Posterior cingulate gyrus (tissue), 11 donors: ENCODE measurements around the gene SYNPO2.
A peak's percentile ranks its signal among the peaks of the same experiment; 100 is the strongest.
"Not testable (repeated sequence)": the region's sequence is repeated elsewhere in the genome, so short reads cannot be mapped to it uniquely, and the experiment has no call there.

ENCODE experiments used
- DNase-seq, 10 donors: peaks; one replicate each; pipeline versions ENCODE4 v3.0.0 to v3.0.0-alpha.2; 2020 to 2021; ENCODE audit warnings: mixed read lengths in 3 of 10
- intact Hi-C: fragments of 100-400 bp; cut with DNase I; formaldehyde crosslinking; loops from one replicate; pipeline ENCODE4 v1.15.1; 2023

The SYNPO2 gene

DNA sequence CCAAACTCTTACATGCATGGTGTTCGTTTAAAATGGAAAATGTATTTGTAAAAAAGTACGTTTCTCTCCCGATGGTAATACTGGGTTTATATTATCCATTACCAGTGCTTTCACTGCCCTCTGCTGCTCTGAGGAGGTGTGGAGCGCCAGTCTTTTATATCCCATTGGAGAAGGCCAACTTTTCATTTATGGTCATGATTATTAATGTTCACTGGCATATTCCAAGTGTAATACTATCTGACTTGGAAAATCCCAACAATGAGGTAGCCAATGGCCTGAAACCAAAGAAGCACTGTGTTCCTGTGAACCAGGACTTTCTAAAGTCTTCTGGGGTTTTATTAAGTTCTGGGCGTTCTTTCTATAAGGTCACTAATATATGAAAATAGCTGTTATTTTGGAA, 80.7 kb downstream of the SYNPO2 start:
- intact Hi-C loops: loop anchor here (2.0 to 10.0 kb wide), 3 partner anchors 75 to 225 kb away; no protein-coding TSS in a partner anchor

DNA sequence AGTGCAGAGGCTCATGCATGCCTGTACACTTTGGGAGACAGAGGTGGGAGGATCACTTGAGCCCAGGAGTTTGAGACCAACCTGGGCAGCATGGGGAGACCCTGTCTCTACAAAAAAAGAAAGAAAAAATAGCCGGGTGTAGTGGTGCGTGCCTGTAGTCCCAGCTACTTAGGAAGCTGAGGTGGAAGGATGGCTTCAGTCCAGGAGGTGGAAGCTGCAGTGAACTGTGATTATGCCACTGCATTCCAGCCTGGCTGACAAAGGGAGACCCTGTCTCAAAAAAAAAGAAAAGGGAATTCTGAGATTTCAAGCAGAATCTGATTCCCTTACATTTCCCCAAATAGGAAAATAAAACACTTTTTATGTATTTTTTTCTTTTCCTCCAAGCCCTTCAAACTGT, 83.5 kb downstream of the SYNPO2 start:
- intact Hi-C loops: no loop called here

More for the DNA sequence above, 80.7 kb downstream of the SYNPO2 start:
- DNase-seq: no peak

DNA sequence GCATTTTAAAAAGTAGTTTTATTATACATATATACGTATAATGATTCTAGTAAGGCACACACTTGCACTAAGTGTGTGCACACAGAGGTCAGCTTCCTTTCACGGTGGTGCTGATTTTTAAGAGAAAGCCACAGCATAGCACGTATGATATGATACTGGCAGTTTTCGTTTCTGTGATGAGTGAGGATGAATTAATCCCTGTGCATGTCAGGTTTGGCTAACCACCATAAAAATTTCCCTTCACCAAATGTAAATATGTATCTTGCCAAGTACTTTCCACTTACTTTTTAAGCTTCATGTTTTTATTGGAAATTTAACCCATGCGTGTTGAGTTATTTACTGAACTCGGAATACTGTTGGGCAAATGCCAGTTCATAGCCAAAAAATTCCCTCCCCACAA, 84.6 kb downstream of the SYNPO2 start:
- intact Hi-C loops: no loop called here
- no peak for DNase-seq

More for the DNA sequence above, 83.5 kb downstream of the SYNPO2 start:
- DNase-seq: no peak

DNA sequence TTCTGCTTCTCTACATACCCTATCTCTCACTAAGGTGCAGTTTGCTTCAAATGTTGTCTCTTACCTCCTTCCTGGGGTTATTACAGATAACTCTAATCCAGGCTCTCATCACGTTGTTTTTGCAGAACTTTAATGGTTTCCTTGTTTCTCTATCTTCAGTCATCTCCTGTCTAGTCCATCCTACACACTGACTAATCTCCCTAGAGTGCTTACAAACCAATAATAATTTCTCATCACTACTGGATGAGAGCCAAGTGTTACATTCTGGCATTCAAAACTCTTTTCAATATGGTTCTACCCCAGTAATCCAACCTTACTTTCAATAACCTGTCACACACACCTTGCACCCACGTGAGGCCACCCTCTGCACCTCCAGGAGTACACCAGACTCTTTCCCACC, 86.1 kb downstream of the SYNPO2 start:
- intact Hi-C loops: no loop called here
- DNase-seq: no peak

DNA sequence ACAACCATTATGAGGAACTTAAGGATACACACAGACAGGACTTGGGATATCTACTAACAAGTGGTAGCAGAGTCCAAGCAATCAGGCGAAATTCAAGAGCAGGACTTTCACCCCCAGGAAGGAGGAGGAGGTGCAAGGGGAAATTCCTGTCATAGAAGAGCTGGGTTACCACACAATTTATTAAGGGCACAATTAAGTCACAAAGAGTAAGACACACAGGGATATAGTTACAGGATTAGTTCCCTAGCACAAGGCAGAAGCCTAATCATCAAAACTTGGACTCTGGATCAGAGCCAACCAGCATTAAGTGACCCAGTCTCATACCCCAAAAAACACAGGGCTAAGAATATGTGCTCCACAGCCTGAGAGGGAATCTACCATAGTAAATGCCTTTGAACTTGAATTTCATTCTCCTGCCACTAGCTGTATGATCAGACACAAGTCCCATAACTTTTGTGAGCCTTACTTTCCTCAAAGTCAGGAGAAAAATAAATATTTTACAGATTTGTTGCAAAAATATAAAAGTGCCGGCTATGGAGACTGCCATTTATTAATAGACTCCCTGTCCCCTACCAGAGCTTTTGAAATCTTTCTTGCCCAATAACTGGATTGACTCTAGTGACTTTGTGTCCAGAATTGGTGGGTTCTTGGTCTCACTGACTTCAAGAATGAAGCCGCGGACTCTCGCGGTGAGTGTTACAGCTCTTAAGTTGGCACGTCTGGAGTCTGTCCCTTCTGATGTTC, 87.0 kb downstream of the SYNPO2 start:
- intact Hi-C loops: no loop called here
- no peak for DNase-seq

DNA sequence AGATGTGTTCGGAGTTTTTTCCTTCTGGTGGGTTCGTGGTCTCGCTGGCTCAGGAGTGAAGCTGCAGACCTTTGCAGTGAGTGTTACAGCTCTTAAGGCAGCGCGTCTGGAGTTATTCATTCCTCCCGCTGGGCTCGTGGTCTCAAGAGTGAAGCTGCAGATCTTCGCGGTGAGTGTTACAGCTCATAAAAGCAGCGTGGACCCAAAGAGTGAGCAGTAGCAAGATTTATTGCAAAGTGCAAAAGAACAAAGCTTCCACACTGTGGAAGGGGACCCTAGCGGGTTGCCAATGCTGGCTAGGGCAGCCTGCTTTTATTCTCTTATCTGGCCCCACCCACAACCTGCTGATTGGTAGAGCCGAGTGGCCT, 87.5 kb downstream of the SYNPO2 start:
- intact Hi-C loops: not testable (repeated sequence)
- DNase-seq: peak in 1 of 10 donors; percentile 27

DNA sequence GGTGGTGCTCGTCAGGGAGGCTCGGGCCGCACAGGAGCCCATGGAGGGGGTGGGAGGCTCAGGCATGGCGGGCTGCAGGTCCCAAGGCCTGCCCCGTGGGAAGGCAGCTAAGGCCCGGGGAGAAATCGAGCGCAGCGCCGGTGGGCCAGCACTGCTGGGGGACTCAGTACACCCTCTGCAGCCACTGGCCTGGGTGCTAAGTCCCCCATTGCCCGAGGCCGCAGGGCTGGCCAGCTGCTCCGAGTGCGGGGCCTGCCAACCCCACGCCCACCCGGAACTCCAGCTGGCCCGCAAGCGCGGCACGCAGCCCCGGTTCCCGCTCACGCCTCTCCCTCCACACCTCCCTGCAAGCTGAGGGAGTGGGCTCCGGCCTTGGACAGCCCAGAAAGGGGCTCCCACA, 88.4 kb downstream of the SYNPO2 start:
- intact Hi-C loops: not testable (repeated sequence)
- peak in 1 of 10 donors; percentile 72 for DNase-seq

DNA sequence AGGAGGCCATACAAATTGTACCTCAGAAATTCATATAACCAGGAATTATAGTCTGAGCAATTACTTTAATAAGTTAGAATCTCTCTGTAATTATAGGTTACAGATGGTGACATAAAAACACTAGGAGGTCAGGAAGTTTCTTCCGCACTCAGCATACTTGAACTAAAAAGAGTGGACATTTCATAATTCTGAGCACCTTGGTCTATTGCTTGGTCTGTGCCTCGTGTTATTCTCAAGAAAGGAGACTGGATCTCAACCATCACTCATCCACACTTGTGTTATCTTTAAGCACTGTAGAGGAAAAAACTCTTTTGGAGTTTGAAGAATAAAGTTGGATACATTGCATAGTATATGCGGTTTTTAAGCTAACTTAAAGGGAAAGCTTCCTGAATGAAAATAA, 91.1 kb downstream of the SYNPO2 start:
- intact Hi-C loops: loop anchor here (2.0 to 10.0 kb wide), 2 partner anchors 307 to 1065 kb away; no protein-coding TSS in a partner anchor

DNA sequence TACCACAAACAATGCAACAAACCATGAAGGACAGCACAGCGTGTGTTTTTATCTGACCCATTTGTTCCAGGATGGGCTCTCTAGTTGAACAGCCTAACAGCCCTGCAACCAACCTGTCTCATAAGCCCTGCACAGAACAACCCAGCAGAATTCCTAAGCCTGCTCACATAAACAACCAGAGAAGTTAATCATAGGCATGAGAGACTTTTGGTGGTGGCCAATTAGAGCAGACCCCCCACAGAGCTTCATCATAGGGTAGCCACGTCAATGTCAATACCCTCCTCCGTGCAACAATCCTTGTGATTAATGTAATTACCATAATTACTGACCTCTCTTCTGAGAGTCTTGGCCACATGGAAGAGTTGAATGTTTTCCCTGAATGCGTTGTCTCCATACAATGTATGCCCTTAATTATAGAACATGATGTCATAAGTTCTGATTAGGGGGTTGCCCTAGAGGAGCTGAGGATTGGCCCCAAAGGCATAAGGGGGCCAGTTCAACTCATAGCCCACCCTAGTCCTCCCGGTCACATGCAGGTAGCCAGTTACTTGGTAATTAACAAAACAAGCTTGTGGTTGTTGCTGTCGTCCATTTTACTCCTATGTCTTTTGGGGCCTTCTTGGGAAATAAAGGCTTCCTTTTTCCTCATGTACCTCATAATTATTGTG, 92.7 kb downstream of the SYNPO2 start:
- intact Hi-C loops: loop anchor here (2.0 to 10.0 kb wide), 2 partner anchors 305 to 1063 kb away; no protein-coding TSS in a partner anchor

More for the DNA sequence above, 91.1 kb downstream of the SYNPO2 start:
- no peak for DNase-seq

DNA sequence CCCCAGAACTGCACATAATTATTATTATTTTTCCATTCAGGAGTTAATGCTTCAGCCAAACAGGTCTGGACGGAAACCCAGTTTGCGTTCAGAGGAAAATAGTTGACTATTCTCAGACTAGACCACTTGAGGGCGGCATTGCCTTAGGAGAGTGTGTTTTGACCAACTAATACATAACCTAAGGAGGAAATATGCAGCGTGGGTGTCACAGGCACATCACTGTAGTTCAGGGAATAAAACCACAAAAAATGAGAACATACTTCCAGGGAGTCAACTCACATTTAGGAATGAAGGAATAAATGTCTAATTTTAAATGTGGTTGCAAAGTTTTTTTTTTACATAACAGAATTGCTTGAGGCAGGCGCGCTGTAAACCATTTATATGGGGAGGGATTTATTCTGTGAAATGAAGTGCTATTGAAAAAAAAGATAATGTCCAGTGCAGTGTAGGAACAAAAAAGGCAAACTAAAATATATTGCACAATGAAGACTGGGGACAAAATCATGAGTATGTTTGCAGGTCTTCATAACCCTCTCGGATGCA, 93.3 kb downstream of the SYNPO2 start:
- intact Hi-C loops: loop anchor here (2.0 to 10.0 kb wide), 3 partner anchors 305 to 1063 kb away; no protein-coding TSS in a partner anchor
- DNase-seq: peak in 6 of 10 donors; percentile 35 to 86 (median 54)

More for the DNA sequence above, 92.7 kb downstream of the SYNPO2 start:
- no peak for DNase-seq

DNA sequence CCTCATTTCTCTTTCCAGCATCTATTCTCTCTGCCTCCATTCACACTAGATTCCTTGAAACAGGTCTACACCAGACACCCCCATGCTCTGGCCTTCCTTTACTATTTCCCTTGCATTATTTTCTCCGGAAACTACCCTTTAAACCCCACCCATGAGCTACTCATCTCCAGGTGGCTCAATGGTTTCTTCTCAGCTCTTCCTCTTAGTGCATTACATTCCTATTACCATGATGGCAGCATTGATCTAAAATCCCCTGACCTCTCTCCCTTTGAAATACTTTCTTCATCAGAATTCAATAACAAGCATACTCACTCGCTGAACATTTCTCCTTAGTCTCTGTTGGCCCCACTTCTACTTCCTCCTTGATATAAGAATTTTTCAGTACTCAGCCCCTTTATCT, 94.6 kb downstream of the SYNPO2 start:
- no peak for DNase-seq
- intact Hi-C loops: loop anchor here (2.0 to 10.0 kb wide), 2 partner anchors 510 to 1062 kb away; no protein-coding TSS in a partner anchor

DNA sequence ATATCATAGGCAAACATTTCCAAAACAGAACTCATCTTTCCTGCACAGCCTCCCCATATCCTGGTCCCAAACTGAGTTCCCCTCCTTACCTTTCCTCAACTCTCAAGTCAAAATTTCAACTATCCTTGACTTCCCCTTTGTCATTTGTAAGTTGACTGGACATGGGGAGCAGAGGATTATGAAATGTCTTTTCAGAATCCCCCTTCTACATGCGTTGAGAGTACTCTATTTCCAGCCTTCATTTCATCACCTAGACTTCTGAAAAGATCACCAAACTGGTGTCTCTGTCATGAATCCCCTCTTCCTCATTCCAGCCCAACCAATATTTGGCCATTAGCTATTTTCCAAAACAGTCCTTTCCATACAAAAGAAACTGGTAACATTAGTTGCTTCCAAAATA, 95.2 kb downstream of the SYNPO2 start:
- no peak for DNase-seq
- intact Hi-C loops: loop anchor here (2.0 to 10.0 kb wide), 2 partner anchors 509 to 1061 kb away; no protein-coding TSS in a partner anchor

DNA sequence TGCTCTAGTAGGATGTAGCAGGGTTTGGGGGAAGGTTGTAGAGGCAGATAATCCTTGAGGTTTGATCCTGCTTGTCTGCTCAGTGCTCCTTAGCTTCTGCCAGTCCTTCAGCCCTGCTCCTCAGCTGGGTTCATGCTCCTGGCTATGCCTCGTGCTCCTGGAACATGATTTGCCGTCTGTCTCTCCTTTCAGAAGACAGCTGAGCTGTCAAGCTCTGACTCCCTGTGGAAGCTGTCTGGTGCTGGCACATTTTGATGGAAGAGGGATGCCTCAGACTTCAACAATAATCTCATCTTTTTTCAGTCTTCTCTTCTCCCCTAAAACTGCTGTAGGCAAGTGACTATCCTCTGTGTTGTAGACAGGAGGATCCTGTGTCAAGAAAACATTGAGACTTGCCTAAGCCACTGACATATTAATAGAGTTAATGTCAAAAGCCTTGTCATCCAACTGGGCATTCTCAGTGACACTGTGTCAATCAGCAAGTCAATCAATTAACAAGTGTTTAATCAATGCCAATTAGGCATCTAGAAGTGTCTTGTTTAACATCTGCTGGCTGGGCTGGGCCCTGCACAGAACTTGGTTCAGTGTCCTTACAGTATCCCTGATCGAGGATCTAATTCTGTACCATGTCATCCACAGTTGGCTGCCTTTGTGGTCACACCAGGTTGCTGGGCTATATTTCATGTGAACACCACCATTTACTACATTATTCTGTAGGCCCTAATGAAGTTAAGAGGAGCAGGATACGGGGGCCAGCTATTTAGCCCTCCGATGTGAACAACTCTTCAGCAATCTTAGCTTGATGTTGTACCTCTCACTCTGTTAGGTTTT, 96.7 kb downstream of the SYNPO2 start:
- intact Hi-C loops: loop anchor here (10.0 kb wide), 1 partner anchor 1059 kb away; no protein-coding TSS in a partner anchor
- no peak for DNase-seq

DNA sequence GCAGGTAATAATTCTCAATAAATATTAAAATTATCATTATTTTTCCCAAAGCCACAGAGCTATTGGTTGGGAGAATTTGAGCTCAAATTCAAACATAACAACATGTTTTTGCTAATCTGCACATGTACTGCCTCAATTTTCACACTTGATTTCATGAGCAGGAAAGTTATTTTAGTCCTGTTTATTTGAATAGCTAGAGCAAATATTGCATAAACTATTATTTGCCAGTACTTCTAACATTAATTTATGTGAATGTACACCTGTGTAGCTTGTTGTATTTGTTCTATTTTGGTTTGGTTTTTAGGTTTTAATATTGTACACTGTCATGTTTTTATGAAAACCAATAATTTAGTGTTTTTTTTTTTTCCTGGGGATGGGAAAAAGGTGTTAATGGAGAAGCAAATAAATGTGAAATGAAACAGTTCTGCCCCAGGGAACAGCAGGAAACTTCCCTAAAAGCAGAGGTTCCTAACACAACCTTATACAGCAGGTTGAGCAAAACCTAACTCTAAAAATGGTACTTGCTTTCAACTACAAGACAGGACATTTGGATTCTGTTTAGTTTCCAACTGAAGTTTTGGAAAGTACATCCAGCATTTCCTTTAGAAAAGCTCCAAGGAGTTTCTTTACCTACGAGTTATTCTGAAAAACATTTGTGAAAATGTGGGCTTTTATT, 99.4 kb downstream of the SYNPO2 start:
- intact Hi-C loops: loop anchor here (10.0 kb wide), 1 partner anchor 1057 kb away; no protein-coding TSS in a partner anchor

DNA sequence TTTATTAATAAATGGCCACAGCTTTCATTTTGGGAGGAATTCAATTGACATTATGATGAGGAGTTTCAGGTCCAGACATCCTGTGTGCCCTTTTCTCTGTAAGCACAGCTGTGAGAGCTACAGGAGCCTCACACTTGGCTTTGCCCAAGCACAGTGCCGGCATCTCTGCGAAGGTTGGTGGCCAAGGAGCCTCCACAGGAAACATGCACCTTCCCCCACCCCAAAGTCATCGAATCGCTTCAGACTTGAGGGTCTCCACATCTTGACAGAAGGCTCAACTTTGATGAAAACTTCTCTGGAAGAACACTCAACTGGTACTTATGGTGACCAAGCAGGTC, 100.0 kb downstream of the SYNPO2 start:
- intact Hi-C loops: loop anchor here (10.0 kb wide), 1 partner anchor 1056 kb away; no protein-coding TSS in a partner anchor

More for the DNA sequence above, 99.4 kb downstream of the SYNPO2 start:
- DNase-seq: no peak

DNA sequence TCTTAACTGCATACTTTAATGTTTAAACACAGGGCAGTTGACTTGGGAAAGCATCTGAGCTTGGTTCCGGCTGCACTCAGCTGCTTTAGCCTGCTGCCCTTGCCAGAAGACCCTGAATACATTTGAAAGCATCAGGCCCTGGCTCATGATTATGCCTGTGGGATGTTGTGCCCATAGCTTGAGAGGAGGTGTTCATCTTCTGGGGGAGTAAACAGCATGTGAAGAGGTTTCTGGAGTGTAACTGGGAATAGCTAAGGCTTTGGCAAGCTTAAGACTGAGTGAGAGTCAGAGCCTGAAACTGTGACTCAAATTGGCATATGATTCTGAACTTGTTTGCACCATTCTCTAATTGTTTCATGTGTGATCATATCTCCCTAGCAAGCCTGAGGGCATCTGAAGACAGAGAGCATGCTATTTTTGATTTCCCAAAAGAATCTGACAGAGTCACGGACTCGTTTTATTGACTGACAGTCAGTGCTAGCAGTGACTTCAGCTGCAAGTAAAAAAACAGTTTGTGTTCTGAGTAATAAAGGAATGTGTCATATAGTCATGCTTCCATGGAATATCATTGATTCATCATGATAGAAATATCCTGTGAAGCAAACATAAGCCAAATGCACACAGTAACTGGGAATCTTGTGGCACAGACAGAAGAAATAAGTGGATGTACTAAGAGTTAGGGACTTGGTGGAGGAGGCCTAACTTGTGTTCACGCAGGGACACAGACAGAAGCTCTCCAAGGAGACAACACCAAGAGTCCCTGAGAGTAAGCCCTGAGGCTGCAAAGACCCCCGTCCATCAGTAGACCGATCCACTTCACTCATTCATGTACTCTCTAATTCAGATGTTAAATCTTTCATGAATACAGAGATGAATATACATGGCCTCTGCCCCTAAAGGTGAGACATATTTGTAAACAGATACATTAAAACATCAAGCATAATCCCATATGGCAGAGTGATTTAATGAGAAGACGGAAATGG, 100.7 kb downstream of the SYNPO2 start:
- DNase-seq: peak in 1 of 10 donors; percentile 65
- intact Hi-C loops: loop anchor here (10.0 kb wide), 1 partner anchor 1055 kb away; no protein-coding TSS in a partner anchor

More for the DNA sequence above, 100.0 kb downstream of the SYNPO2 start:
- no peak for DNase-seq

DNA sequence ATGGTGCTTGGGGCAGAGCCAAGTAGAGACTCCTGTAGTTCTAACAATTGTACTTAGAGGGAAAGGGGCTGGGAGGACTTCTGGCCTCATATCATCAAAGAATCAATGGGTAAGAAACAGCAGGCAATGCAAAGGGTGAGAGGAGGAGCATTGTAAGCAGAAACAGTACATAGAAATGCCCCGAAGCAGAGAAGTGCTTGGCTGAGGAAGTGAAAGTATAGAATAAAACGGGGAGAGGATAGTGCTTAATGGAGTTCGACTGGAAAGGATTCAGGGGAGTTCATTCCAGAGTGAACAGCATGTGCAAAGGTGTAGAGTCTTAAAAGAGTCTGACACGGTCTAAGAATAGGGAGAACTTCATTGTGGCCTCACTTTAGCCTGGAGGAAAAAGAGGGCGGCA, 103.0 kb downstream of the SYNPO2 start:
- DNase-seq: no peak
- intact Hi-C loops: no loop called here

DNA sequence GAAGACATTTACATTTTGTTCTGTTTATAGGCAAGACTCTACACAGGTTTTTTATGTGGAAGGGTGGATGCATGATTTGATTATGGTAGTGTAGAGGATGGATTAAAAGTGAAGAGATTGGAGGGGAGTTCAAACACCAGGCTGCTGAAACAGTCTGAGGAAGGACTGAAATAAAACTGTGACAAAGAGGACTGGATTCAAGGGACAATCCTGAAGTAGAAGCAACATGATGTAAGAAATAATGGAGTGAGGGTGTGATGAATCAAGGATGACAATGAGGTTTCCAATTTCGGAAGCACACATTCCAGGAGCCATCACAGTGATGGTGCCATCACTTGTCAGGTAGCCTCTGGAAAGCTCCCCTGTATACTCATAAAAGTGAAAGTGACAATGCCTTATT, 103.5 kb downstream of the SYNPO2 start:
- intact Hi-C loops: no loop called here
- DNase-seq: no peak
